IPS-18c (cell line): ENCODE measurements around the gene PSMC4.

Source experiments
- H3K4me3 ChIP-seq: 2 replicates; pipeline ENCODE4 v1.7.0; 2013; ENCODE audit warnings: low read depth, mild to moderate bottlenecking, low read length, moderate library complexity; ENCODE audit not compliant: insufficient read depth
- H3K9me3 ChIP-seq: one replicate; pipeline ENCODE4 v1.6.1; 2013; ENCODE audit warnings: mild to moderate bottlenecking, low read length, moderate library complexity; ENCODE audit not compliant: control insufficient read depth, insufficient read depth

The PSMC4 gene

GRCh38 chr19:39970425-39970674, 615 bp upstream of the PSMC4 start:
- Histone ChIP-seq H3K4me3 (peak overlapping the region; percentile 61), H3K9me3 (no peaks in the 10 kb centered on the region)

- Histone ChIP-seq H3K9me3 (no peaks in the 10 kb centered on the region), H3K4me3 (peak overlapping the region; percentile 74)
These were observed 543 bp downstream of the PSMC4 start for GRCh38 chr19:39971380-39972035.

- H3K4me3 ChIP-seq = no peak overlapping the region
- H3K9me3 ChIP-seq = no peaks in the 10 kb centered on the region
These were observed 3.6 kb downstream of the PSMC4 start for GRCh38 chr19:39974377-39975155.

GRCh38 chr19:39982883-39983282, 11.9 kb downstream of the PSMC4 start:
- H3K9me3 ChIP-seq = no peaks in the 10 kb centered on the region
- no peak overlapping the region for H3K4me3 ChIP-seq

- no peak overlapping the region for H3K4me3 ChIP-seq
- no peaks in the 10 kb centered on the region for H3K9me3 ChIP-seq
These were observed 12.8 kb downstream of the PSMC4 start for GRCh38 chr19:39983695-39984300.

- H3K9me3 ChIP-seq = no peaks in the 10 kb centered on the region
These were observed 15.7 kb downstream of the PSMC4 start for GRCh38 chr19:39986643-39987042.

GRCh38 chr19:39987167-39987566, 16.2 kb downstream of the PSMC4 start:
- H3K9me3 ChIP-seq = no peaks in the 10 kb centered on the region

More at GRCh38 chr19:39986643-39987042, 15.7 kb downstream of the PSMC4 start:
- no peak overlapping the region for H3K4me3 ChIP-seq

GRCh38 chr19:39987596-39987995, 16.6 kb downstream of the PSMC4 start:
- Histone ChIP-seq H3K4me3 (no peak overlapping the region), H3K9me3 (no peaks in the 10 kb centered on the region)

More at GRCh38 chr19:39987167-39987566, 16.2 kb downstream of the PSMC4 start:
- H3K4me3 ChIP-seq = no peak overlapping the region

GRCh38 chr19:39993605-39994004, 22.6 kb downstream of the PSMC4 start:
- Histone ChIP-seq H3K9me3 (no peaks in the 10 kb centered on the region), H3K4me3 (no peak overlapping the region)

- Histone ChIP-seq H3K4me3 (no peak overlapping the region), H3K9me3 (no peaks in the 10 kb centered on the region)
These were observed 23.4 kb downstream of the PSMC4 start for GRCh38 chr19:39994361-39994760.

- H3K4me3 ChIP-seq = peak overlapping the region; percentile 89; the same call in 1 of the 2 replicates
- H3K9me3 ChIP-seq = no peaks in the 10 kb centered on the region
These were observed 24.8 kb downstream of the PSMC4 start for GRCh38 chr19:39995794-39996193.

GRCh38 chr19:39996218-39996810, 25.3 kb downstream of the PSMC4 start:
- Histone ChIP-seq H3K9me3 (no peaks in the 10 kb centered on the region), H3K4me3 (peak overlapping the region; percentile 89)

- Histone ChIP-seq H3K9me3 (no peaks in the 10 kb centered on the region), H3K4me3 (peak within 1 kb of the TSS; percentile 89)
These were observed 26.1 kb downstream of the PSMC4 start, which contains the start of gene ZNF546 for GRCh38 chr19:39996811-39997637. TSS of gene ZNF546 (plus strand) at chr19:39997060. CDS start at chr19:39998327, 1,267 bp downstream.

- Histone ChIP-seq H3K4me3 (peak overlapping the region; percentile 89), H3K9me3 (no peaks in the 10 kb centered on the region)
These were observed 26.8 kb downstream of the PSMC4 start for GRCh38 chr19:39997638-39998216.

- no peak overlapping the region for H3K4me3 ChIP-seq
- H3K9me3 ChIP-seq = no peaks in the 10 kb centered on the region
These were observed 27.5 kb downstream of the PSMC4 start for GRCh38 chr19:39998501-39998900.

GRCh38 chr19:40005691-40006272, 34.8 kb downstream of the PSMC4 start:
- Histone ChIP-seq H3K4me3 (no peak overlapping the region), H3K9me3 (no peaks in the 10 kb centered on the region)
